ENCODE measurements around the gene SLC1A2.

Gene SLC1A2

GRCh38 chr11:35375332-35376117 lies 43.8 kb downstream of the SLC1A2 start:
- no peak for DNase-seq

DNA sequence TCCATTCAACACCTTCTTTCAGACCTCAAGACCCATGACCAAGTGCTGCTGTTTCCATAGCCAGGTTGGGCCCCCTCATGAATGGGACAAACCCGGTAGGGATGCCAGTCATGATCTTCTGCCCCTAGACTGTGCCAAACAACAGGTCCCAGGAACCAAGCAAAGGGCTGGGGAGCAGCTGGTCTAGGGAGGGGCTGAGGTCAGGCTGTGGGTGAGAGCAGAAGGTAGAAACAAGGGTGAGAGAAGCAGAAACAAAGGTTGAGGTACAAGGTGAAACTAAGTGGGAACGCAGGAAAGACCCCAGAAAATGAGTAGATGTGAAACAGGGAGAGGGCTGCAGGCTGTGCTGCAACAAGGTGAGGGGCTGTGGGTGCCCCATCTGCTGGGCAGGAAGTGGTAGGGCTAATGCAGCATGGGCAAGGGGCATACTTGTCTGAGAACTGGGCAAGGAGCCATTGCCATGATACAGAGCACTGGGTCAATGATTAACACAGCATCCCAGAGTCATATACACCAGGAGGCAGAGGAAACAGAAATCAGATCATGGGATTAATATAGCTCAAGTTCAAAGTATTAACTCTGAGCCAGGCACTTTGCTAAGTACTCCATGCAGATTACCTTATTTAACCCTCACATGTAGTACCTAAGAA lies 45.9 kb downstream of the SLC1A2 start:
- DNase-seq = no peak

DNA sequence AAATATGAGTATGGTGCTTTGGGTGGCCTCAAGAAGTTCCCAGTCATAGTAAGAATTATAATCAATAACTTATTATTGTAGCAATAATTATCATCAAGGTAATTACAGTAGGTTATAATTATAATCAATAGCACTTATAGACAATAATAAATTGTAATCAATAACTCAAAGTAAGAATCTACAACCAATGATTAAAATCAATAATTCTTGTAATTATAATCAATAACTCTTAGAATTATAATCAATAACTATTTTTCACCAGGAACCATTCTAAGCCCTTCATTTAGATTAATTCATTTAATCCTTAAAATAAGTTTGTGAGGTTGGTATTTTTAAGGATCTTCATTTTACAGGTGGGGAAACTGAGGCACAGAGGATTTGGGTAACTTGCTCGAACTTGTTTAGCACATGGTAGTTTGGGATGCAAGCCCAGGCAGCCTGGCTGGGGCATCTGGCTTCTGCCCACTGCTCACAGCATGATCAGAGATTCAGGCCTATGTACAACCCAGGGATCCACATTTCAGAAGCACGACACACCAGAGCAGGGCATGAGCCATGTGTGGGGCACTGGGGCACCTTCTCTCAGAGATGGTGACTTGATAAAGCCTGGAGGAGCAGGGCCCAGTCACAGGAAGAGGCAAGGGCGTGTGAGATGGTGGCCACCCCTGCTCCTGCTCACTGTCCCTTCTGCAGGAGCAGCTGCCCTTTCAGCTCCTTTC lies 46.6 kb downstream of the SLC1A2 start:
- no peak for DNase-seq

- no peak for DNase-seq
Observed at GRCh38 chr11:35367491-35367890, 51.9 kb downstream of the SLC1A2 start.

DNA sequence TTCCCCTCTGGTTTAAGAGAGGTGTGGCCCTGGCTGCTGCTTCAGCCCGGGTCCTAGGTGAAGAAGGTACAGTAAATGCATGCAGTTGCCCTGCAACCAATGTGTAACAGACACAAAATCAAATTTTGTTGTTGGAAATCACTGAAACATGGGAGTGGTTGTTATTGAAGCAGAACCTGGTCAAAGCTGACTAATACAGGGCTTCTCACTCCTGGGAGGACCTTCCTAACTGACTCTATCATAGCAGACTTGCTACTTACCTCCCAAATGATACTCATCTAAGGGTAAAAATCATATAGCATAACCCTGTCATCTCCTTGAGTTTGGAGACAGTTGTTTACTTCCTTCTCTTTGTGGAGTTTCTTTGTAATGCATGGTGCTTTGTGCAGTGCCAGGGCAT lies 52.6 kb downstream of the SLC1A2 start:
- DNase-seq = no peak

DNA sequence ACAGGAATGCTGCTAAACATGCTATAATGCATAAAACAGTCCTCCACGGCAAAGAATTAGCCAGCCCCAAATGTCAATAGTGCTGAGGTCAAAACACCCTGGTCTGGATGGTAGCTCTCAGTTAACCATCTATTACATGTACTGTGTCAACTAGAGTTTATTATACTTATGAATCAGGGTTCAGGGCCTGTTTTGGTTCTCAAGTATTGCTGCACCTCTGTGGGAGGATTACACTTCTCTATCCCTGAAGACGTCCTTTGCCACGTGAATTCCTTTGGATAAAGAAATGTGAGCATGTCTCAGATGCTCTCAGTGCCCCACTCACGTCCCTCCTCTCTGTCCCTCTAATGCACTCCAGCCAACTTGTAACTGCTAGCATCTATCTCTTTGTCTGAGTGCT lies 53.4 kb downstream of the SLC1A2 start:
- no peak for DNase-seq

GRCh38 chr11:35365395-35365794 lies 54.0 kb downstream of the SLC1A2 start:
- no peak for DNase-seq

- peak; percentile 32 for DNase-seq
Observed at GRCh38 chr11:35363854-35364780, 55.2 kb downstream of the SLC1A2 start.

- peak; percentile 48 for DNase-seq
Observed at GRCh38 chr11:35363246-35363801, 56.0 kb downstream of the SLC1A2 start.

DNA sequence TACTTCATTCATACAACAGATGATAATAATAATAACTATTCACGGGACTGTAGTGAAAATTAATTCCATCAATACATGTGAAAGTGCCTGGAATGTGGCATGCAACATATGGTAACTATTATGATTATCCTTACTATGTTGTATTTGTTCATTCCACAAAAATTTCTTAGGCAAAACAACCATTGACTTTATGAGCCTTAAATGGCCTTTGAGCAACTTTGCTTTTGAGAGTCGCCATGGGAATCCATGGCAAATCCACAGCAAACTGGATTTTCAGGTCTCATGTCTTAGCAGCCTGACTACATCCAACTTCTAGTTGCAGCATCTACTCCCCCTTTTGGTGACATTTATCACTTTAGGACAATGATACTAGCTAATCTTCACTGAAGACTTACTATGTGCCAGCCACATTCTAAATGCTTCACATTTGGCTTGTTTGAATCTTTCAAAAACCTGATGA lies 56.8 kb downstream of the SLC1A2 start:
- peak; percentile 34 for DNase-seq

GRCh38 chr11:35360055-35360530 lies 59.3 kb downstream of the SLC1A2 start:
- no peak for DNase-seq

DNA sequence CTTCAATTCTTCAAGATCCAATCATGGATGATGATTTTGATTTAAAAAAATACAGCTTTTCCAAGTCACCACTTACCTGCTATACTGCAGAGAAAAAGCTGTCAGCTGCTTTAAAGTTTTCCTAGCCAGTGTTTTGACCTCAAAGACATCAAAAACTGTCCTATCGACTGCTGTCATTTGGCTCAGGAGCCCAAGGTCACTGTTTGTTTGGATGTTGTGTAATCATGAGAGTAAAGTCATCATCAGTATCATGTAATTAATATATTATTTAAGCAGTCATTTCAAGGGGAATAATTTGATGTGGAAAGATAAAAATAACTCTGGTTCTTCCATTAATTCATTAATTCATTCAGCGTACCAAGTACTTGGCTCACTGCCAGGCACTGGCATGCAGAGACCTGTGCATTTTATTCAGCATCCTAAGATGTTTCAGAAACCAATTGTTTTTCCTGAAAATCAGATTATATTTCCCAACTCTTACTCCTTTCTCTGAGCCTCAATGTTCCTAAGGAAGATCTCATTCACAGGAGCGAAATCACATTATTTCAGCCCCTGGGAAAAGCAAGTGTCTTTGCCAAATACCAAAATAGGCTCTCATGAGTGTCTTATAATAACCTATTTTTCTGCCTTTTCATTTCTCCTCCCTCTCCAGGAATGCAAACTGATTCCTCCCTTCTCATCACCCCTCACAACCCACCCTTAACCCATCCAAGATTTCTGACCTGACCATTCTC lies 59.9 kb downstream of the SLC1A2 start:
- DNase-seq = no peak

GRCh38 chr11:35358391-35358790 lies 61.0 kb downstream of the SLC1A2 start:
- no peak for DNase-seq

- no peak for DNase-seq
Observed at GRCh38 chr11:35357923-35358322, 61.4 kb downstream of the SLC1A2 start.

GRCh38 chr11:35355102-35355749 lies 64.1 kb downstream of the SLC1A2 start:
- DNase-seq = no peak

DNA sequence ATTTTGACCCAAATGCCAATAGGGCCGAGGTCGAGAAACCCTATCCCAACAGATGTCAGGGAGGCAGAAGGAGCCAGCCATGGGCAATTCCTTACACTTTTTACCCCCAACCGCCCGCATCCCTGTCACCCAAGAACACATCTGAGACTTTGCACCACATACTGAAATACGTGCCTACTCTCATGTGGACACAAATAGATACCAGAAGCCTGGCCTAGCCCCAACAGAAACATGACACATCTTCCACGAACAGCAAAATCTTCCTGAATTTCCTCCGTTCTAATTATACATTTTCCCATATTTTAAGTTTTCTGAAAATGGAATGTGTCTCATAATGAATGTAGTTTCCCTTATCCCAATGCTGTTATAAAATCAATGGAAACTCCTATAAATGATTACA lies 64.7 kb downstream of the SLC1A2 start:
- peak; percentile 42 for DNase-seq

GRCh38 chr11:35352077-35352888 lies 67.1 kb downstream of the SLC1A2 start:
- DNase-seq = no peak

DNA sequence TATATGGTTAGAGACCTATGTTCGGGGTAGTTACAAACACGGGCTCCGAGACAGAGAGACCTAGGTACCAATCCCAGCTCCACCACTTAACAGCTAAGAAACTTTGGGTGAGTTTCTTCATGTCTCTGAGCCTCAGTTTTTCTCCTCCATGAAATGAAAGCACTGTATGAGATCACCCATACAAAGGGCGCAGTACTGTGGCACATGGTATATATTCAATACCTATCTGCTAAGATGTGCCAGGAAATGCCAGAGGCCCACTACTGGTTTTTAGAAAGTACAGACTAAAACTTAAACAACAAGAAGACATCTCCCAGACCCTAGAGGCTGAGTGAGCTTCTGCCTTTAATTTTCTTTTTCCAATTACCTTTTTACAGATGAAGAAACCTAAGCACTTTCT lies 69.5 kb downstream of the SLC1A2 start:
- no peak for DNase-seq

GRCh38 chr11:35348898-35349687 lies 70.3 kb downstream of the SLC1A2 start:
- DNase-seq = no peak

Measured in eye (tissue), 1 donor.